Brain microvascular endothelial cell (primary cell): Measurements from ENCODE around the gene MAML2.

Source experiments
- DNase-seq: peaks from one replicate; pipeline ENCODE4 v3.0.0-alpha.2; 2020
- H3K27ac ChIP-seq: fragments of 250-450 bp; sonication (Bioruptor Pico); 2 replicates; pipeline ENCODE4 v1.5.1; 2020; ENCODE audit warnings: mild to moderate bottlenecking, moderate library complexity
- H3K27me3 ChIP-seq: fragments of 250-450 bp; sonication (Bioruptor Pico); replicated peaks from 2 replicates; pipeline ENCODE4 v1.5.1; 2020; ENCODE audit warnings: mild to moderate bottlenecking
- H3K36me3 ChIP-seq: fragments of 250-450 bp; sonication (Bioruptor Pico); replicated peaks from 2 replicates; pipeline ENCODE4 v1.5.1; 2020; ENCODE audit warnings: mild to moderate bottlenecking
- H3K4me3 ChIP-seq: 2 replicates; pipeline ENCODE4 v1.5.1; 2011; ENCODE audit warnings: low read depth, mild to moderate bottlenecking, control low read depth, low read length, moderate library complexity
- in situ Hi-C: cut with HindIII; loops from 2 replicates; pipeline ENCODE4 v1.10.0; 2017; ENCODE audit warnings: low sequenced_read_pairs, low pct_ligation_motif_present
- TF ChIP-seq, protein P1 (sequence below): IDR thresholded peaks from 2 replicates; pipeline ENCODE4 v1.5.1; 2011; ENCODE audit warnings: low read depth, mild to moderate bottlenecking, moderate library complexity, low read length, control low read depth, inconsistent platforms; ENCODE audit errors: missing control alignments

The MAML2 gene

DNA sequence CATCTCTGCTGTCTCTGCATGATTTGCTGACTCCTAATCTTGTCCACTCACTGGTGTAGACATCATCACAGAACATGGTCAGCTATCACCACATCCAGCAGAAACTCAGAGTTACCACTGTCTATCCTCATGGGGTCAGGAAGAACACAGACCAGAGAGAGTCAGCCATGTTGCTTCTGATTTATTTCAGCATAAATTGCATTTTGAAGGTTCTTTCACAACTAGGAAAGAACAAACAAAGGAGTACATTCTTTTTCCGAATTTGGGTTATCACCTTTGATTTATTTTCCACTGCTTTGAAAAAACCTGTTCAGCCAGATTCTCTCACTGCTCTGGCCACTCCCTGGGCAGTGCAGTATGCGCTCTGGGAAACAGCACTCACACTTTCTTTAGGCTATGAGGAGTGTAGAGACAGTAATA, 247.1 kb downstream of the MAML2 start:
- in situ Hi-C loops: no loop called here
- no peak overlapping the region for H3K27ac ChIP-seq
- TF ChIP-seq, protein P1, sequence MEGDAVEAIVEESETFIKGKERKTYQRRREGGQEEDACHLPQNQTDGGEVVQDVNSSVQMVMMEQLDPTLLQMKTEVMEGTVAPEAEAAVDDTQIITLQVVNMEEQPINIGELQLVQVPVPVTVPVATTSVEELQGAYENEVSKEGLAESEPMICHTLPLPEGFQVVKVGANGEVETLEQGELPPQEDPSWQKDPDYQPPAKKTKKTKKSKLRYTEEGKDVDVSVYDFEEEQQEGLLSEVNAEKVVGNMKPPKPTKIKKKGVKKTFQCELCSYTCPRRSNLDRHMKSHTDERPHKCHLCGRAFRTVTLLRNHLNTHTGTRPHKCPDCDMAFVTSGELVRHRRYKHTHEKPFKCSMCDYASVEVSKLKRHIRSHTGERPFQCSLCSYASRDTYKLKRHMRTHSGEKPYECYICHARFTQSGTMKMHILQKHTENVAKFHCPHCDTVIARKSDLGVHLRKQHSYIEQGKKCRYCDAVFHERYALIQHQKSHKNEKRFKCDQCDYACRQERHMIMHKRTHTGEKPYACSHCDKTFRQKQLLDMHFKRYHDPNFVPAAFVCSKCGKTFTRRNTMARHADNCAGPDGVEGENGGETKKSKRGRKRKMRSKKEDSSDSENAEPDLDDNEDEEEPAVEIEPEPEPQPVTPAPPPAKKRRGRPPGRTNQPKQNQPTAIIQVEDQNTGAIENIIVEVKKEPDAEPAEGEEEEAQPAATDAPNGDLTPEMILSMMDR: no peak
- no peak overlapping the region for H3K4me3 ChIP-seq
- H3K36me3 ChIP-seq: peaks cover 12% of the 10 kb centered on the region
- no peak for DNase-seq
- H3K27me3 ChIP-seq: no peaks in the 10 kb centered on the region

DNA sequence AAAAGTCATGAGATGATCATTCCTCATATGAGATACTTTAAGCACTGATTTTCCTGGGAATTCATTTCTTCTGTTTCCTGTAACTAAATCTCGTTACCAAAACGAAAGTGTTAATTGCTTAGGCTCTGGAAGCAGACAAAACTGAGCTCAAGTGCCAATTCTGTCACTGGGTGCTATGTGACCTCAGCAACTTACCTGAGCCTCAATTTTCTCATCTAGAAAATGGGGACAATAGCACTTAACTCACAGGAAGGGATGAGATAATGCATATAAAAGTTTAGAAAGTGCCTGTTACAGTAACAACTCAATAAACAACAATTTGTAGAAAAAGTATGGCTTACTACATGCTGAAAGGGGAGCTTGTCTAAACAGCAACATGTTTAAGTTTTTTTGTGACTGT, 248.8 kb downstream of the MAML2 start:
- Histone ChIP-seq H3K27ac (no peak overlapping the region), H3K27me3 (no peaks in the 10 kb centered on the region), H3K4me3 (no peak overlapping the region), H3K36me3 (peaks cover 12% of the 10 kb centered on the region)
- no peak for DNase-seq
- in situ Hi-C loops: no loop called here
- TF ChIP-seq, protein P1: no peak

DNA sequence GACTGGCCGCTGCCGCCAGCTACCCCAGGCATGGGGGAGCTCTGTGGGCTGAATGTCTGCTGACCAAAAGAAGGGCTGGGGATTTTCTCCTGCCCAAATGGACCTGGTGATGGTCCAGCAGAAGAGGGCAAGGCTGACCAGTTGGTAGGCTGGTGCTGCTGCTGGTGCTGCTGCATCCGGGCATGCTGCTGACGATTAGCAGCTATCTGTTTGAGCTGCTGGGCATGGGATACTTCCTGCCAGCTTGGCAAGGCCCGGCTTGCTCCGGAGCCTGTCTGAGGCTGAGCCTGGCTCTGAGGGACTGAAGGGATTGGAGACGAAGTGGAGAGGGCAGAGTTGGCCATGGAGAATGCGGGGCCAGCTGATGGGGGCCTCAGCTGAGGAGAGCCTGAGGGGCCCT, 250.5 kb downstream of the MAML2 start:
- H3K36me3 ChIP-seq: peaks cover 12% of the 10 kb centered on the region
- TF ChIP-seq, protein P1: no peak
- H3K27ac ChIP-seq: no peak overlapping the region
- no peaks in the 10 kb centered on the region for H3K27me3 ChIP-seq
- no peak overlapping the region for H3K4me3 ChIP-seq
- in situ Hi-C loops: no loop called here
- no peak for DNase-seq

DNA sequence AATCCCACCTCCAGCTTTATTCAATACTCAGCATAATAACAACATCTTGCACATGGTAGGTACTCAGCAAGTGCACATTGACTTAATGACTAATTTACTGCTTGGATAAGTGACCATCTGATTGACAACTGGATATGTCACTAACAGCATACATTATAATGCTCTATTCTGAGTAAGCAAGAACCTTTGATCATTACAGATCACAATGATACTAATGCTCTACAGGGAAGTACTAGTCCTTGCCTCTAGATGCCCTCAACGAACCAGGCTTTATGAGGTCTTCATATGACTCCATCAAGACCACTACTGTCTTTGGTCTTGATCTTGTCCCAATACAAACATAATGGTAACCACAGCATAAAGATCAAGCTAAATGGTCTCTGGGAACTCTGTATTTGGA, 251.5 kb downstream of the MAML2 start:
- H3K27me3 ChIP-seq: no peaks in the 10 kb centered on the region
- TF ChIP-seq, protein P1: peak; percentile 11
- H3K27ac ChIP-seq: no peak overlapping the region
- no peak overlapping the region for H3K4me3 ChIP-seq
- peaks cover 12% of the 10 kb centered on the region for H3K36me3 ChIP-seq
- DNase-seq: no peak
- in situ Hi-C loops: no loop called here

DNA sequence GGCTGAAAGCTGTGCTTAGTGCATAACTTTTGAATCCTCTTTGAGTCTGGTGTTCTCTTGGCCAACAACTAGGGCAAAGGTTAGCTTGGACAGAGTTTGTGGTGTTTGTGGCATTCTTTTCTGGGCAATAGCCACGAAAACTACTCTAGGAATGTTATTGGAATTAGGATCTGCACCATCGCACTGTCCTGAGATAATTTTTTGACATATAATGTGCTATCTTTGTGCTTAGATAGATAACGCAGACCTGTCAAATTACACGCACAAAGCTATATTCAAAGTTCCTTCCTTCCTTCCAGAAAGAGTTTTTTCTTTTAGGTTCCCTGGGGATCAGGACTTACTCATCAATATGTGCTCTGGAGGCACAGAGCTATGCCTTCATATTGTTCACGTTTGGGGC, 252.3 kb downstream of the MAML2 start:
- H3K27me3 ChIP-seq: no peaks in the 10 kb centered on the region
- in situ Hi-C loops: no loop called here
- TF ChIP-seq, protein P1: no peak
- peak overlapping the region; percentile 48 for H3K27ac ChIP-seq
- H3K4me3 ChIP-seq: no peak overlapping the region
- peak; percentile 77 for DNase-seq
- H3K36me3 ChIP-seq: peaks cover 12% of the 10 kb centered on the region

DNA sequence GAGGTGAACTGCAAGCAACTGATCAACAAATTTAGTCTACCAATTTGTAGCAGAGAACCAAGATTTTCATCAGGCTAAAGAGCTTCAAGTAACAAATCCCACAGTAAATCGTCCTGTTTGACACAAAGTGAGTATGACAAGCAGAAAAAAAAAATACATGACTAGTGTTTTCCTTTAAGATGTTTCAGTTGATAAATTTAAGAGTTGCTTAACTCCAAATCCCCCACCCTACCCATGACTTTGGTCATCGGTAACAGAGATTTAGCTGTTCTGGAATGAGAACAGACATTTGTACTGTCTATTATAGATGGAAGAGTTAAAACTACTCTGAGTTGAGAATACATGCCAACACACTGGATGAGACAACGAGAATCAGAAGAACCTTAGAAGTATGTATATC, 254.1 kb downstream of the MAML2 start:
- H3K36me3 ChIP-seq: peaks cover 12% of the 10 kb centered on the region
- TF ChIP-seq, protein P1: no peak
- no peaks in the 10 kb centered on the region for H3K27me3 ChIP-seq
- in situ Hi-C loops: no loop called here
- no peak overlapping the region for H3K27ac ChIP-seq
- H3K4me3 ChIP-seq: no peak overlapping the region
- DNase-seq: no peak
